Neural progenitor cell (in vitro differentiated cells): ENCODE data around the gene C1orf21.

Experiments
- EZH2phosphoT487 ChIP-seq: fragments of 200-600 bp; sonication (generic); IDR thresholded peaks from 2 replicates; pipeline ENCODE4 v1.6.1; 2017; ENCODE audit warnings: antibody characterized with exemption
- TF ChIP-seq, protein P1 (sequence below): fragments of 200-600 bp; sonication (generic); IDR thresholded peaks from 2 replicates; pipeline ENCODE4 v1.5.1; 2017; ENCODE audit warnings: antibody characterized with exemption, mild to moderate bottlenecking

DNA sequence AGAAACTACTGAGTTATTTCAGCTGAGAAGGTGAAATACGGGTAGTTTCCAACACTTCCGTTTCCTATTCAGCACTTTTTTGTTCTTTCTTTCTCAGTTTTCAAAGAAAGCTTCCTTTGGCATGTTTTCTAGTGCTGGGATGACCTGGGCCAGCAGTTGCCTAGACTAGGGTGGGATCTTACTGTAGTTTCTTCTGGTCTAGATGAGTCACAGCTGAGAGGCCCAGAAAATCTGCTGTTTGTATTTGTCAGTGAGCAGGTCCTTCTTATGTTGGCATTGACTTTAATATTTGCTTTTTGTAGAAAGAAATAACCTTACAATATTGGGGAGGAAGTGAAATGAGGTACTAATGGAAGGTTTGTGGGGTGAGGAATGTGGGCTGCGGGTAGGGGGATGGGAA, 22.2 kb downstream of the C1orf21 start:
- TF ChIP-seq, protein P1, sequence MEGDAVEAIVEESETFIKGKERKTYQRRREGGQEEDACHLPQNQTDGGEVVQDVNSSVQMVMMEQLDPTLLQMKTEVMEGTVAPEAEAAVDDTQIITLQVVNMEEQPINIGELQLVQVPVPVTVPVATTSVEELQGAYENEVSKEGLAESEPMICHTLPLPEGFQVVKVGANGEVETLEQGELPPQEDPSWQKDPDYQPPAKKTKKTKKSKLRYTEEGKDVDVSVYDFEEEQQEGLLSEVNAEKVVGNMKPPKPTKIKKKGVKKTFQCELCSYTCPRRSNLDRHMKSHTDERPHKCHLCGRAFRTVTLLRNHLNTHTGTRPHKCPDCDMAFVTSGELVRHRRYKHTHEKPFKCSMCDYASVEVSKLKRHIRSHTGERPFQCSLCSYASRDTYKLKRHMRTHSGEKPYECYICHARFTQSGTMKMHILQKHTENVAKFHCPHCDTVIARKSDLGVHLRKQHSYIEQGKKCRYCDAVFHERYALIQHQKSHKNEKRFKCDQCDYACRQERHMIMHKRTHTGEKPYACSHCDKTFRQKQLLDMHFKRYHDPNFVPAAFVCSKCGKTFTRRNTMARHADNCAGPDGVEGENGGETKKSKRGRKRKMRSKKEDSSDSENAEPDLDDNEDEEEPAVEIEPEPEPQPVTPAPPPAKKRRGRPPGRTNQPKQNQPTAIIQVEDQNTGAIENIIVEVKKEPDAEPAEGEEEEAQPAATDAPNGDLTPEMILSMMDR, result no peak
- TF ChIP-seq EZH2phosphoT487, result no peak
